Gastroesophageal sphincter (tissue), 4 donors: Measurements from ENCODE around the gene INO80. TPM values are rescaled to one million over a fixed set of nuclear protein-coding genes. Genes with fewer than 3 reads are reported as not detected.

Experiments used
- ATAC-seq: fragments of 150-250 bp; one replicate; pipeline ENCODE4 v1.9.1; 2016; ENCODE audit warnings: mild to moderate bottlenecking, moderate library complexity
- H3K27ac ChIP-seq, 4 donors: fragments of 200-600 bp; sonication (generic) in 3 of 4; 1 replicate in 3 of 4; 2 replicates in 1 of 4; pipeline ENCODE4 v1.5.1; 2016 to 2019
- H3K27me3 ChIP-seq: fragments of 200-600 bp; sonication (generic); one replicate; pipeline ENCODE4 v1.5.1; 2019
- H3K36me3 ChIP-seq, 2 donors: fragments of 200-600 bp; sonication (generic); one replicate each; pipeline ENCODE4 v1.5.1; 2019; ENCODE audit warnings: control low read depth in 1 of 2
- H3K4me1 ChIP-seq, 3 donors: fragments of 200-600 bp; sonication (generic); 1 replicate in 2 of 3; 2 replicates in 1 of 3; pipeline ENCODE4 v1.5.1; 2016 to 2019; ENCODE audit warnings: control low read depth in 2 of 3
- H3K4me3 ChIP-seq, 2 donors: fragments of 200-600 bp; sonication (generic); one replicate each; pipeline ENCODE4 v1.5.1; 2019; ENCODE audit warnings: mild to moderate bottlenecking in 1 of 2, moderate library complexity in 1 of 2
- H3K9me3 ChIP-seq, 3 donors: fragments of 200-600 bp; sonication (generic); one replicate each; pipeline ENCODE4 v1.5.1; 2017 to 2019; ENCODE audit warnings: control low read depth in 2 of 3
- EP300 ChIP-seq: sonication (generic); formaldehyde crosslinking; IDR thresholded peaks from one replicate; pipeline ENCODE4 v1.6.1; 2017; ENCODE audit warnings: antibody characterized with exemption, mild to moderate bottlenecking
- POLR2A ChIP-seq, 2 donors: fragments of 450-650 bp; IDR thresholded peaks; one replicate each; pipeline ENCODE4 v1.6.1; 2017; ENCODE audit warnings: antibody characterized with exemption in 2 of 2, mild to moderate bottlenecking in 2 of 2, moderate library complexity in 1 of 2
- POLR2AphosphoS5 ChIP-seq: sonication (generic); formaldehyde crosslinking; IDR thresholded peaks from one replicate; pipeline ENCODE4 v1.6.1; 2017; ENCODE audit warnings: antibody characterized with exemption
- WGBS, 2 donors: methylation state at CpG; one replicate each; pipeline ENCODE4 v1.1.5; 2018; ENCODE audit warnings: low coverage in 1 of 2; 5-methylcytosine and 5-hydroxymethylcytosine counted together
- total RNA-seq, 4 donors: library from RNA; depleted of rRNA; stranded (reverse); fragments of >200 nt; gene quantifications; one replicate each; pipeline ENCODE4 v1.1.0, GENCODE V29; 2016
- TF ChIP-seq, protein P1 (sequence below), 4 experiments: fragments of 200-600 bp in 2 of 4; fragments of 450-650 bp in 2 of 4; sonication (generic) in 1 of 4; IDR thresholded peaks; one replicate each; pipeline ENCODE4 v1.5.1; 2017 to 2019; ENCODE audit warnings: antibody characterized with exemption in 4 of 4, mild to moderate bottlenecking in 2 of 4, moderate library complexity in 2 of 4

INO80 gene
- total RNA-seq, 4 donors from 2014 or later, result 18.0 to 61.3 (median 32.2) TPM

DNA sequence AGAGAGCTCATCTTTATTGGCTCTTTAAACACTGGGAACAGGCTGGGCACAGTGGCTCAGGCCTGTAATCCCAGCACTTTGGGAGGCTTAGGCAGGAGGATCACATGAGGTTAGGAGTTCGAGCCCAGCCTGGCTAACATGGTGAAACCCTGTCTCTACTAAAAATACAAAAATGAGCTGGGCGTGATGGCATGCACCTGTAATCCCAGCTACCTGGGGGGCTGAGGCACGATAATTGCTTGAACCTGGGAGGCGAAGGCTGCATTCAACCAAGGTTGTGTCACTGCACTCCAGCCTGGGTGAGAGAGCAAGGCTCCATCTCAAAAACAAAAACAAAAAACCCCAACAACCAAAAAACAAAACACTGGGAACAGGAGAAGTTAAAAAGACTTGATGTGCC, 90.7 kb downstream of the INO80 start:
- H3K27me3 ChIP-seq, result no peaks in the 10 kb centered on the region
- H3K4me3 ChIP-seq, result no peak overlapping the region
- TF ChIP-seq POLR2A (IDR thresholded peaks at IDR 0.05), result no peak
- no peak for TF ChIP-seq EP300
- TF ChIP-seq POLR2AphosphoS5, result no peak
- TF ChIP-seq, protein P1, sequence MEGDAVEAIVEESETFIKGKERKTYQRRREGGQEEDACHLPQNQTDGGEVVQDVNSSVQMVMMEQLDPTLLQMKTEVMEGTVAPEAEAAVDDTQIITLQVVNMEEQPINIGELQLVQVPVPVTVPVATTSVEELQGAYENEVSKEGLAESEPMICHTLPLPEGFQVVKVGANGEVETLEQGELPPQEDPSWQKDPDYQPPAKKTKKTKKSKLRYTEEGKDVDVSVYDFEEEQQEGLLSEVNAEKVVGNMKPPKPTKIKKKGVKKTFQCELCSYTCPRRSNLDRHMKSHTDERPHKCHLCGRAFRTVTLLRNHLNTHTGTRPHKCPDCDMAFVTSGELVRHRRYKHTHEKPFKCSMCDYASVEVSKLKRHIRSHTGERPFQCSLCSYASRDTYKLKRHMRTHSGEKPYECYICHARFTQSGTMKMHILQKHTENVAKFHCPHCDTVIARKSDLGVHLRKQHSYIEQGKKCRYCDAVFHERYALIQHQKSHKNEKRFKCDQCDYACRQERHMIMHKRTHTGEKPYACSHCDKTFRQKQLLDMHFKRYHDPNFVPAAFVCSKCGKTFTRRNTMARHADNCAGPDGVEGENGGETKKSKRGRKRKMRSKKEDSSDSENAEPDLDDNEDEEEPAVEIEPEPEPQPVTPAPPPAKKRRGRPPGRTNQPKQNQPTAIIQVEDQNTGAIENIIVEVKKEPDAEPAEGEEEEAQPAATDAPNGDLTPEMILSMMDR (IDR thresholded peaks at IDR 0.05), result no peak
- peaks cover 0 to 38% (median 8%) of the 10 kb centered on the region in 3 donors for H3K4me1 ChIP-seq
- 93% methylated on average over 3 to 4 of the region's 4 CpGs for WGBS, 2 donors
- peaks cover 0 to 36% of the 10 kb centered on the region in 2 donors for H3K36me3 ChIP-seq
- peak overlapping the region in 3 of 4 donors; percentile 74 to 78 (median 75) for H3K27ac ChIP-seq
- no peak for ATAC-seq
- H3K9me3 ChIP-seq, result no peaks in the 10 kb centered on the region

GRCh38 chr15:41024885-41025284, 91.2 kb downstream of the INO80 start:
- no peak for ATAC-seq
- Histone ChIP-seq H3K4me1 (peaks cover 0 to 38% (median 8%) of the 10 kb centered on the region in 3 donors), H3K4me3 (no peak overlapping the region), H3K9me3 (no peaks in the 10 kb centered on the region), H3K36me3 (peaks cover 0 to 38% of the 10 kb centered on the region in 2 donors), H3K27me3 (no peaks in the 10 kb centered on the region), H3K27ac (peak overlapping the region; percentile 74 to 78 (median 76))
- TF ChIP-seq POLR2AphosphoS5, result no peak
- TF ChIP-seq, protein P1 (IDR thresholded peaks at IDR 0.05), result no peak
- no peak for TF ChIP-seq EP300
- no peak for TF ChIP-seq POLR2A (IDR thresholded peaks at IDR 0.05)
- WGBS, 2 donors, result 30 to 33% methylated on average over 2 of the region's 2 CpGs

GRCh38 chr15:41024131-41024530, 91.9 kb downstream of the INO80 start:
- TF ChIP-seq POLR2AphosphoS5, result peak; percentile 30
- no peak for TF ChIP-seq EP300
- H3K9me3 ChIP-seq, result no peaks in the 10 kb centered on the region
- peaks cover 0 to 39% of the 10 kb centered on the region in 2 donors for H3K36me3 ChIP-seq
- H3K27me3 ChIP-seq, result no peaks in the 10 kb centered on the region
- H3K4me1 ChIP-seq, result peaks cover 0 to 38% (median 8%) of the 10 kb centered on the region in 3 donors
- H3K27ac ChIP-seq, result peak overlapping the region; percentile 74 to 78 (median 76)
- no peak overlapping the region for H3K4me3 ChIP-seq
- ATAC-seq, result peak; percentile 71
- 13 to 28% methylated on average over 4 of the region's 4 CpGs for WGBS, 2 donors

DNA sequence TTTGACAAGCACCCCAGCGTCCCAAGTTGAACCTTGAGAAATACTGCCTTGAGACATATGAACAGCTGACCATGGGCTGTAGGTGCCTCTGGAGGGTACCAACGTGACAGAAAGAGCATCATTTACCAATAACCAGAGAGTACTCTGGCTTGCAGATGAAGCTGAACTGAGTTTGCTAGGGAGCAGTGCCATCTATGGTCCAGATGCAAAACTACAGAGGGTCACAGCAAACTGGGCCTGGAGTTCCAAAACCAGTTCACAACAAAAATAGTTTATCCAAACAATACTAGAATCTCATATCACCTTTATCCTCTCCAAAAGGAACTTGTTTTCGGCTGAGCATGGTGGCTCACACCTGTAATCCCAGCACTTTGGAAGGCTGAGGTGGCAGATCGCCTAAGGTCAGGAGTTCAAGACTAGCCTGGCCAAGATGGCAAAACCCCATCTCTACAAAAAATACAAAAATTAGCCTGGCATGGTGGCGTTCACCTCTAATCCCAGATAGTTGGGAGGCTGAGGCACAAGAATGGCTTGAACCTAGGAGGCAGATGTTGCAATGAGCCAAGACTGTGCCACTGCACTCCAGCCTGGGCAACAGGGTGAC, 93.5 kb downstream of the INO80 start:
- WGBS, 2 donors, result 0 to 56% methylated on average over 1 to 3 of the region's 5 CpGs
- Histone ChIP-seq H3K4me3 (no peak overlapping the region), H3K4me1 (peaks cover 1 to 52% (median 9%) of the 10 kb centered on the region in 3 donors), H3K9me3 (no peaks in the 10 kb centered on the region), H3K36me3 (peaks cover 0 to 45% of the 10 kb centered on the region in 2 donors), H3K27ac (peak overlapping the region in 3 of 4 donors; percentile 12 to 78 (median 74)), H3K27me3 (no peaks in the 10 kb centered on the region)
- no peak for TF ChIP-seq POLR2A (IDR thresholded peaks at IDR 0.05)
- TF ChIP-seq, protein P1 (IDR thresholded peaks at IDR 0.05), result peak; percentile 54 to 76 (median 70)
- peak; percentile 55 for ATAC-seq

GRCh38 chr15:41020829-41021228, 95.3 kb downstream of the INO80 start:
- peaks cover 6 to 59% (median 12%) of the 10 kb centered on the region in 3 donors for H3K4me1 ChIP-seq
- 71 to 93% methylated on average over 5 to 6 of the region's 6 CpGs for WGBS, 2 donors
- no peak for TF ChIP-seq POLR2A (IDR thresholded peaks at IDR 0.05)
- TF ChIP-seq EP300, result no peak
- TF ChIP-seq, protein P1 (IDR thresholded peaks at IDR 0.05), result no peak
- TF ChIP-seq POLR2AphosphoS5, result no peak

More at GRCh38 chr15:41020829-41021228, 95.3 kb downstream of the INO80 start:
- no peak overlapping the region for H3K4me3 ChIP-seq
- no peak overlapping the region for H3K27ac ChIP-seq
- no peaks in the 10 kb centered on the region for H3K9me3 ChIP-seq
- H3K36me3 ChIP-seq, result peaks cover 0 to 44% of the 10 kb centered on the region in 2 donors
- ATAC-seq, result no peak
- H3K27me3 ChIP-seq, result no peaks in the 10 kb centered on the region
